Measurements from ENCODE around the gene PPP2R1B.

PPP2R1B gene

DNA sequence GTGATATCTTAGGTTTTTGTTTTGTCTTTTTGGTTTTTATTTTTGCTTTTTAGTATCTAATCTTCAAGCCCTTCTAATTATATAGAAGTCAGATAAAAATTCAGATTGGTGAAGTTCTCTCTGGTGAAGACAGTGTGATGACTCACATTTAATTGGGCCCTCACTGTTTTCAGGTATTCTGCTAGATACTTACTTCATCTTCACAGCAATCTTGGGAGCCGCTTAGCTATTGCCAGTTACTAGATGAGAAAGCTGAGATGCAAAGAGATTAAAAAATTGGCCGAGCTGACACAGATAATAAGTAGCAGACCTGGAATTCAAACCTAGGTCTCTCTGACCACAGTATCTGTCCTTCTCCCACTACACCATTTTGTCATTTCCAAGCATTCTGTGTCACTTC is 75.0 kb downstream of the PPP2R1B start:
- peaks cover 18% of the 10 kb centered on the region for H3K36me3 Mint-ChIP-seq (ENCODE audit: low read depth)
- H3K4me3 Mint-ChIP-seq = no peak overlapping the region
- H3K4me1 Mint-ChIP-seq (ENCODE audit: low read depth) = no peaks in the 10 kb centered on the region
- no peak overlapping the region for H3K27ac Mint-ChIP-seq
- no peaks in the 10 kb centered on the region for H3K9me3 Mint-ChIP-seq
- H3K27me3 Mint-ChIP-seq (ENCODE audit: low read depth) = no peaks in the 10 kb centered on the region

DNA sequence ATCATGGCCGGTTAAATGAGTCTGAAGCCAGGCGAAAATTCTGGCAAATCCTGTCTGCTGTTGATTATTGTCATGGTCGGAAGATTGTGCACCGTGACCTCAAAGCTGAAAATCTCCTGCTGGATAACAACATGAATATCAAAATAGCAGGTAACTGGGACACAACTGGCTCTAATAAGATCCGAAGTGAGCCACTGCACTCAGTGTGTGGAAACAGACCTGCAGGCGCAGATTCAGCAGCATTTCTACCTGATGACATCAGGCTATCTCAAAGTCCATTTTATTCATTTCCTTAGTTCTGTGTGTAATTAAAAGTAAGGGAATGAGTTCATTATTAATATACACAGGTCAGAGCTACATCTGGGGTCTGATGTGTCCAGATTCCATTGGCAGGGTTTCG is 78.2 kb downstream of the PPP2R1B start:
- H3K4me1 Mint-ChIP-seq (ENCODE audit: low read depth) = no peaks in the 10 kb centered on the region
- H3K36me3 Mint-ChIP-seq (ENCODE audit: low read depth) = peaks cover 22% of the 10 kb centered on the region
- H3K27me3 Mint-ChIP-seq (ENCODE audit: low read depth) = no peaks in the 10 kb centered on the region
- H3K9me3 Mint-ChIP-seq = no peaks in the 10 kb centered on the region
- no peak overlapping the region for H3K4me3 Mint-ChIP-seq
- no peak overlapping the region for H3K27ac Mint-ChIP-seq

DNA sequence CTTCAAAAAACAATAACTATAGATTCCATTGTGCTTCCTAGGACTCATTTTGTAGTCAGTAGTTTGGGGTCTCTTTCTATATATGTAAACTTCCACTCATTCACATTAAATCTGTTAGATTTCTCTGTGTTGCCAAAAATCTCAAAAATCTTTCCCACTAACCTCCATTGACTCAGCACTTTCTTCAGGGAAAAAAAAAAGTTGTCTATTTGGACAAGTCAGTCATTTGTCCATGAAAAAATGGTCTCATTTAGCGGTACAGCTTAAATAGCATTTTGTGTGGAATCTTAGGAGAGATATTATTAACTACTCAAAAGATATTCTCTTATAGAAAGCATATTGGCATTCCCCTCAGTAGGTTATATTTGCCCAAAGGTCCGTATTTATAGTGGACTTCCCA is 81.9 kb downstream of the PPP2R1B start:
- Mint-ChIP-seq H3K36me3 (ENCODE audit: low read depth) (peaks cover 18% of the 10 kb centered on the region), H3K9me3 (no peaks in the 10 kb centered on the region), H3K27ac (no peak overlapping the region), H3K4me1 (ENCODE audit: low read depth) (no peaks in the 10 kb centered on the region), H3K4me3 (no peak overlapping the region), H3K27me3 (ENCODE audit: low read depth) (no peaks in the 10 kb centered on the region)

DNA sequence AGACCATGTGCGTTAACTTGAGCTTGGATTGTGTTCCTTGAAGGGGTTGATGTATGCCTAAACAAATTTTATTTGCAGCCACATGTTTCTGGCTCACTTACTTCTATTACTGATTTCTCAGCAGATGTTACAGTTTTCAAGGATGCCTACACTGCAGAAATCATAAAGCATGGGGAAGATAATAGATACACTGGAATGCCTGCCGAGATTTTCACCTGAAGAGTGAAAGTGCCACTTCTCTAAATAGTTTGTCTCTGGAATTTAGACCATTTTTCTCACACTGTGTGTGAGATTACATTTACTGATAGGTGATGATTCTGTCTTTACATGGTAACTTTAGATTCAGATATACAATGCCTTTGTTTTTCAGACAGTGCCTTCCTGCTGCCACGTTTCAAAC is 82.4 kb downstream of the PPP2R1B start:
- Mint-ChIP-seq H3K9me3 (no peaks in the 10 kb centered on the region), H3K27me3 (ENCODE audit: low read depth) (no peaks in the 10 kb centered on the region), H3K36me3 (ENCODE audit: low read depth) (peaks cover 13% of the 10 kb centered on the region), H3K4me1 (ENCODE audit: low read depth) (no peaks in the 10 kb centered on the region), H3K4me3 (no peak overlapping the region), H3K27ac (no peak overlapping the region)

DNA sequence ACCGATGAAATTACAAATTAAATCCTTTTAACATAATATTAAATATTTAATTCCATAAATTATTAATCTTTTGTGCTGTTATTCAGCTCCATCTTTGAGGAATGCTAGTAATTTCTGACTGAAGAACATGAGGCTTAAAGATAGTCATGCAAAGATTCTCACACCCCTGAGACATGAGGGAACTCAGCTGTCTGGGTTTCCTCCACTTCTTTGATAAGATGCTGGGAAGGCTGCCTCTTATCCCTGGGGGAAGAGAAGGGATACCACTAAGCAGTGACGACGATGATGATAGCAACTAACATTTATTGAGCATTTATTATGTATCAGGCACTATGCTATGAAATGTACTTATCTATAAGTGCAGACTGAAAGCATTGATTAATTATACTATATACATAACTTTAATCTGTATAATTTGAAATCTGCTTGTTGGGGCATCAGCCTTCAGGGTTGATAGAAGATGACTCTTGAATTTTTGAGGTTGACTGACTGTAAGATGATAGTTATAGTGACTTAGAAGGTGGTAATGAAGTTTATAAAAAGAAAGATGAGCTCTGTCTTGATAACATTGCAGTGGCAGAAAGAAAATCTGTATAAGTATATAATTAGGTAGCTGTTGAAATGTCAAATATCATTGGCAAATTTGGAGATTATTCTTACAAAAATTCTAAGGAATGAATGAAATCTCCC is 85.6 kb downstream of the PPP2R1B start:
- H3K36me3 Mint-ChIP-seq (ENCODE audit: low read depth) = peaks cover 3% of the 10 kb centered on the region
- H3K9me3 Mint-ChIP-seq = no peaks in the 10 kb centered on the region
- H3K27me3 Mint-ChIP-seq (ENCODE audit: low read depth) = no peaks in the 10 kb centered on the region
- no peak overlapping the region for H3K27ac Mint-ChIP-seq
- no peak overlapping the region for H3K4me3 Mint-ChIP-seq
- H3K4me1 Mint-ChIP-seq (ENCODE audit: low read depth) = no peaks in the 10 kb centered on the region
